ENCODE data around the gene CHP1.
"Not testable (repeated sequence)": the region's sequence is repeated elsewhere in the genome, so short reads cannot be mapped to it uniquely, and the experiment has no call there.

CHP1 gene

GRCh38 chr15:41238100-41238499 is 7.0 kb downstream of the CHP1 start:
- no peak for DNase-seq
- Mint-ChIP-seq H3K4me1 (peaks cover 9% of the 10 kb centered on the region), H3K27me3 (no peaks in the 10 kb centered on the region), H3K9me3 (no peaks in the 10 kb centered on the region), H3K27ac (no peak overlapping the region), H3K4me3 (no peak overlapping the region)
- ATAC-seq: no peak

GRCh38 chr15:41241221-41241964 is 10.3 kb downstream of the CHP1 start:
- Mint-ChIP-seq H3K27me3 (no peaks in the 10 kb centered on the region), H3K4me1 (peaks cover 4% of the 10 kb centered on the region), H3K9me3 (no peaks in the 10 kb centered on the region), H3K4me3 (no peak overlapping the region), H3K27ac (peak overlapping the region in 1 of 2 donors; percentile 42)
- ATAC-seq: no peak
- DNase-seq: no peak

- DNase-seq, H3K4me1 Mint-ChIP-seq, H3K27me3 Mint-ChIP-seq, ATAC-seq, H3K9me3 Mint-ChIP-seq, H3K4me3 Mint-ChIP-seq, H3K27ac Mint-ChIP-seq: not testable (repeated sequence)
Observed at GRCh38 chr15:41250745-41251144, 19.7 kb downstream of the CHP1 start.

GRCh38 chr15:41251411-41251810 is 20.3 kb downstream of the CHP1 start:
- no peak for ATAC-seq
- Mint-ChIP-seq H3K9me3 (no peaks in the 10 kb centered on the region), H3K27me3 (no peaks in the 10 kb centered on the region), H3K4me3 (no peak overlapping the region), H3K4me1 (no peaks in the 10 kb centered on the region), H3K27ac (no peak overlapping the region)
- DNase-seq: no peak

GRCh38 chr15:41254560-41254959 is 23.5 kb downstream of the CHP1 start:
- no peak for DNase-seq
- no peaks in the 10 kb centered on the region for H3K4me1 Mint-ChIP-seq
- H3K27ac Mint-ChIP-seq: no peak overlapping the region
- no peaks in the 10 kb centered on the region for H3K9me3 Mint-ChIP-seq
- no peaks in the 10 kb centered on the region for H3K27me3 Mint-ChIP-seq
- no peak overlapping the region for H3K4me3 Mint-ChIP-seq
- ATAC-seq: no peak

- H3K4me1 Mint-ChIP-seq: no peaks in the 10 kb centered on the region
- H3K4me3 Mint-ChIP-seq: no peak overlapping the region
- no peak for ATAC-seq
- no peak overlapping the region for H3K27ac Mint-ChIP-seq
- H3K27me3 Mint-ChIP-seq: no peaks in the 10 kb centered on the region
- no peak for DNase-seq
- H3K9me3 Mint-ChIP-seq: no peaks in the 10 kb centered on the region
Observed at GRCh38 chr15:41256103-41256502, 25.0 kb downstream of the CHP1 start.

- no peak for DNase-seq
- Mint-ChIP-seq H3K4me3 (no peak overlapping the region), H3K27ac (no peak overlapping the region), H3K27me3 (no peaks in the 10 kb centered on the region), H3K9me3 (no peaks in the 10 kb centered on the region), H3K4me1 (no peaks in the 10 kb centered on the region)
- no peak for ATAC-seq
Observed at GRCh38 chr15:41256577-41257038, 25.5 kb downstream of the CHP1 start.

GRCh38 chr15:41258750-41259471 is 27.8 kb downstream of the CHP1 start:
- Mint-ChIP-seq H3K27ac (no peak overlapping the region), H3K4me3 (no peak overlapping the region), H3K4me1 (no peaks in the 10 kb centered on the region), H3K27me3 (no peaks in the 10 kb centered on the region), H3K9me3 (no peaks in the 10 kb centered on the region)
- DNase-seq: no peak
- ATAC-seq: no peak

GRCh38 chr15:41259546-41260189 is 28.6 kb downstream of the CHP1 start:
- no peak overlapping the region for H3K4me3 Mint-ChIP-seq
- no peaks in the 10 kb centered on the region for H3K9me3 Mint-ChIP-seq
- no peaks in the 10 kb centered on the region for H3K27me3 Mint-ChIP-seq
- DNase-seq (no peak), ATAC-seq (no peak)
- no peaks in the 10 kb centered on the region for H3K4me1 Mint-ChIP-seq
- H3K27ac Mint-ChIP-seq: peak overlapping the region in 1 of 2 donors; percentile 72

- H3K4me3 Mint-ChIP-seq, DNase-seq, ATAC-seq, H3K9me3 Mint-ChIP-seq, H3K27ac Mint-ChIP-seq, H3K27me3 Mint-ChIP-seq, H3K4me1 Mint-ChIP-seq: not testable (repeated sequence)
Observed at GRCh38 chr15:41260924-41261323, 29.9 kb downstream of the CHP1 start.

GRCh38 chr15:41262571-41262970 is 31.5 kb downstream of the CHP1 start:
- no peaks in the 10 kb centered on the region for H3K4me1 Mint-ChIP-seq
- H3K27ac Mint-ChIP-seq: no peak overlapping the region
- no peaks in the 10 kb centered on the region for H3K9me3 Mint-ChIP-seq
- no peak overlapping the region for H3K4me3 Mint-ChIP-seq
- no peak for ATAC-seq
- DNase-seq: no peak
- H3K27me3 Mint-ChIP-seq: no peaks in the 10 kb centered on the region

GRCh38 chr15:41263891-41264351 is 32.9 kb downstream of the CHP1 start:
- Mint-ChIP-seq H3K9me3 (no peaks in the 10 kb centered on the region), H3K27me3 (no peaks in the 10 kb centered on the region), H3K27ac (no peak overlapping the region), H3K4me1 (no peaks in the 10 kb centered on the region), H3K4me3 (no peak overlapping the region)
- DNase-seq (no peak), ATAC-seq (no peak)

- Mint-ChIP-seq H3K4me1 (no peaks in the 10 kb centered on the region), H3K27me3 (no peaks in the 10 kb centered on the region), H3K4me3 (no peak overlapping the region), H3K9me3 (no peaks in the 10 kb centered on the region), H3K27ac (no peak overlapping the region)
- DNase-seq: no peak
- ATAC-seq: no peak
Observed at GRCh38 chr15:41269887-41270286, 38.8 kb downstream of the CHP1 start.

GRCh38 chr15:41276831-41277230 is 45.8 kb downstream of the CHP1 start:
- H3K4me1 Mint-ChIP-seq: no peaks in the 10 kb centered on the region
- no peaks in the 10 kb centered on the region for H3K27me3 Mint-ChIP-seq

GRCh38 chr15:41278319-41278718 is 47.3 kb downstream of the CHP1 start:
- Mint-ChIP-seq H3K27me3 (no peaks in the 10 kb centered on the region), H3K4me1 (peaks cover 10% of the 10 kb centered on the region), H3K9me3 (no peaks in the 10 kb centered on the region), H3K4me3 (no peak overlapping the region), H3K27ac (no peak overlapping the region)
- ATAC-seq (no peak), DNase-seq (no peak)

More at GRCh38 chr15:41276831-41277230, 45.8 kb downstream of the CHP1 start:
- ATAC-seq: no peak
- no peaks in the 10 kb centered on the region for H3K9me3 Mint-ChIP-seq
- DNase-seq: no peak
- peak overlapping the region in 1 of 2 donors; percentile 30 for H3K27ac Mint-ChIP-seq
- no peak overlapping the region for H3K4me3 Mint-ChIP-seq

Measured in stimulated activated naive CD8-positive, alpha-beta T cell treated with anti-CD3 and anti-CD28 coated beads, Interleukin-15, amount 100 ng/mL, for 72 hours (primary cell).